Lung microvascular endothelial cell (primary cell): ENCODE results near the gene NEUROD6. TPM values are rescaled to one million over a fixed set of nuclear protein-coding genes. Genes with fewer than 3 reads are reported as not detected.

Experiments used
- total RNA-seq: library from RNA; depleted of rRNA; stranded (reverse); fragments of >200 nt; gene quantifications from 2 replicates; pipeline ENCODE4 v1.2.1, GENCODE V29; 2014

NEUROD6 gene
- total RNA-seq, 1 donor from 2014 or later, result not detected

Other genes starting within 250 kb of the NEUROD6 start
- not detected in 2 replicates for gene ITPRID1, start 173.4 kb upstream of the NEUROD6 start, total RNA-seq